HFF-Myc (cell line): Measurements from ENCODE around the gene CTSO.

Experiments used
- DNase-seq: peaks from one replicate; pipeline ENCODE4 v3.0.0-alpha.2; 2011; ENCODE audit warnings: low read depth; ENCODE audit errors: extremely low read depth
- H3K4me3 ChIP-seq: replicated peaks from 2 replicates; pipeline ENCODE4 v1.5.1; 2011; ENCODE audit warnings: low read depth, mild to moderate bottlenecking, control low read depth, low read length
- TF ChIP-seq, protein P1 (sequence below): IDR thresholded peaks from 2 replicates; pipeline ENCODE4 v1.5.1; 2012; ENCODE audit warnings: mild to moderate bottlenecking, low read depth, low read length, control low read depth; ENCODE audit errors: missing control alignments

The CTSO gene

DNA sequence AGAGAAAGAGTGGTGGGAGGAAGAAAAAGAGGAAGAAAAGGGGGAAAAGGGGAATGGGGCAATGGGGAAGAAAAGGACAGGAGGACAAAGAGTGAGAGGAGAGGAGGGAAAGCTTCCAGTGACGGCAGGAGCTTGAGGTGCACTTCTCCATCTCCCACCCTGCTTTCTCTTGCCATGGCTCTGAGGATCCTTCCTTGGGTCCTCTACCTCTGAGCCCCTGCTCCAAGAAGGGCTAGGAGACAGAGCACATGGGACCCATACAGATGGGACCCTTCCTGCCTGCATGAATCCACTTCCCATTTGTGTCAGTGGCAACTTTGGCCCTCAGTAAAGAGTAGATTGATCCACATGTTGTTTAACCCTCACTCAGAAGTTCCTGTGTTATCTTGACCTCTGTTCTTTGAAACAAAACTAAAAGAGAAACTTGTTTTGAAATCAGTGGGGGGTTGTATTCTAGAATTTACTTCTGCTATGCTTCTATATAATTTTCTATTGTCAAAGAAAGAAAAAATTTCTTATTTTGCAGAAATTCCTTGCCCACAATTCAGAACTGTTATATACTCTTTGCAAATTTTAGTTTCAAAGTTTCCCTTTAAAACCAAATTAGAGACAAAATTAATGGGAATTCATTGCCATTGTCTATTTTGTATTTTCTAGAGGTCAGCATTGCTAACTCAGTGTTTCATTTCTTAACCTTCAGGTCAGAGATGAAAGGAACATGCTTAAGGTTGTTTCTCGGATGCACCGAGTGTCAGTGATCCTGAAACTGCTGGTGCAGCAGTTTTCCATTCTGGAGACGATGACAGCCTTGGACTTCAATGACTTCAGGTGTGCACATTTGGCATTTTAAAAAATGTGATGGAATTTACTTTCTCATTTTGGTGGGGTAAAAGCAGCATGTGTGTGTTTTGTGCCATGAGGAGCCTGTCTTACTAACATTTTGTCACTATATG, 45.2 kb downstream of the CTSO start:
- H3K4me3 ChIP-seq = no peak overlapping the region
- no peak for DNase-seq
- TF ChIP-seq, protein P1, sequence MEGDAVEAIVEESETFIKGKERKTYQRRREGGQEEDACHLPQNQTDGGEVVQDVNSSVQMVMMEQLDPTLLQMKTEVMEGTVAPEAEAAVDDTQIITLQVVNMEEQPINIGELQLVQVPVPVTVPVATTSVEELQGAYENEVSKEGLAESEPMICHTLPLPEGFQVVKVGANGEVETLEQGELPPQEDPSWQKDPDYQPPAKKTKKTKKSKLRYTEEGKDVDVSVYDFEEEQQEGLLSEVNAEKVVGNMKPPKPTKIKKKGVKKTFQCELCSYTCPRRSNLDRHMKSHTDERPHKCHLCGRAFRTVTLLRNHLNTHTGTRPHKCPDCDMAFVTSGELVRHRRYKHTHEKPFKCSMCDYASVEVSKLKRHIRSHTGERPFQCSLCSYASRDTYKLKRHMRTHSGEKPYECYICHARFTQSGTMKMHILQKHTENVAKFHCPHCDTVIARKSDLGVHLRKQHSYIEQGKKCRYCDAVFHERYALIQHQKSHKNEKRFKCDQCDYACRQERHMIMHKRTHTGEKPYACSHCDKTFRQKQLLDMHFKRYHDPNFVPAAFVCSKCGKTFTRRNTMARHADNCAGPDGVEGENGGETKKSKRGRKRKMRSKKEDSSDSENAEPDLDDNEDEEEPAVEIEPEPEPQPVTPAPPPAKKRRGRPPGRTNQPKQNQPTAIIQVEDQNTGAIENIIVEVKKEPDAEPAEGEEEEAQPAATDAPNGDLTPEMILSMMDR = no peak

DNA sequence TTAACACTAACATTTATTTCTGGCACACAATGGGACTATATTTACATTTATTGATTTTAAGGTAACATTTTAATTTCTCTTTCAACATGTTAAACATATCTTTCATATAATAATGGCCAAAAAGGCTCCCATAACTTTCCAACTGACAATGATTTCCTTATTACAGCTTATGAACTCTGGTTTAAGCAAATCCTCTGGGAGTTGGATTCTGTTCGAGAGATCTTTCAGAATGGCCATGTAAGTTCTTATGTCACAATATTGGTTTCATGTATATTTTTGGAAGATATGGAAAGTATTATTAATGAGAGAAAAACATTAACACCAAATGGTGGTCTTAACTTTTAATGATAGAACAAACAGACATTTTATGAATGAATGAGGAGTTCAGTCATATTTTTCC, 46.1 kb downstream of the CTSO start:
- TF ChIP-seq, protein P1 = no peak
- no peak for DNase-seq
- no peak overlapping the region for H3K4me3 ChIP-seq

DNA sequence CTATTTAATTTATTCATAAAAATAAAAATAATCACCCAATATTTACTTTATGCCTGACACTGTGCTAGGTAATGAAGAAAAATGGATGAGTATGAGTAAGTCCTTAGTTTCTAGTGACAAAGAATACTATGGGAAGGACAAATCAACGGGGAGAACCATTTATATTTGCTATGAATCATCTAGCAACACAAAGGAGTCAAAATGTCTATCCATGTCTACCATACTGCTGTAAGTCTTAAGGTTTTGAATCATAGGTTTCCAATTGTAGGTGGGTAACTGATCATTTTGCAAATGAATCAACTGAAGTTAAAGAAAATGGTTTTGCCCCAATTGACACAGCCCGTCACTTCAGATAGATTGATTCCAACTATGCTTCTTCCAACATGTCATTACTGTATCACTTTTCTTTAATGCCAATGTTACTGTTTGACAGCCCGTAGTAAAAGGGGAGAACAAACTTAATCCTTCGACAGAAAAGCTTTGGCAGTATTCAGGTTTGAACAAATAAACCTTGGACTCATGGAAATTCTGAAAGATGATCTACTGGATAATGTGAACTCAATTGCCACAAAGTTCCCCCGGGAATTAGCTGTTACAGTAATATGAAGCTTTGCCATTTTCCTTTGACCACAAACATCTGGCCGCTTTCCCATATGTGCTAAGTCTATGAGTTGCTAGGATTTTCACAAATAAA, 47.0 kb downstream of the CTSO start:
- peak; percentile 96 for DNase-seq

DNA sequence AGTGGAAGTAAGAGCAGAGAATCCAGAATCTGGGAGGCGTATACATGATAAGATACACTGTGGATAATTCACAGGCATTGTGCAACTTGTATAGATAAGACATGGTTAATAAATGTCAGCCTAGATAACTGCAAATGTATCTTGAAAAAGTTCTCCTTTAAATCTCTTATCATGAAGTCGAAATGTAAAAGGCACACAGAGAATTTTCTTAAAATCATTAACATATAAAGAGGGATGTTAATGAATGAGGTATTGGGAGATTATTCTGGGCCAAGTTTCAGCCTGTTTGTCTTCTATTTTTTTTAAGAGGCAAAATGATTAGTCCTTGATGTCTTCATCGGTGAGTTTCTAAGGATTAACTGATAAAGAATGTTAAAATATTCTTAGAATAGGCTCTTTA, 49.3 kb downstream of the CTSO start:
- TF ChIP-seq, protein P1 = no peak
- DNase-seq = no peak

More for the DNA sequence above, 47.0 kb downstream of the CTSO start:
- no peak overlapping the region for H3K4me3 ChIP-seq
- TF ChIP-seq, protein P1 = no peak

DNA sequence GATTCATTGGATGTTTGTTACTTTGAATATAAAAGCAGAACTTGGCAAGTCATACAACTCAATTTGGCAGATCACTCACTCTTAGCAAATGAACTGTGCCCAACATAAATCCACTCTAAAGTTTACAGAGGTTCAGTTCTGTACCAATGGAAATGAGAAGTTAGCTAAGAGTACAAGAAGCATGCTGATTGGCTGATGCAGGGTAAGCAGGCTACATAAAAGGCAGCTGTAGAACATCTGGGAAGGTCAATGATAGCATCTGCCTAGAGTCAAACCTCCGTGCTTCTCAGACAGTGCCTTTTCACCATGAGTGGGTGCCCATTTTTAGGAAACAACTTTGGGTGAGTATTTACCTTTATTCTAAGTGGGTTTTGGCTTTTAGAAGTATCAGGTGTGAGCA, 50.2 kb downstream of the CTSO start, which contains the start of gene TDO2:
Gene TDO2 (plus strand): TSS at position 244 of the 400 bp plus-strand sequence. CDS start 63 bp downstream, at position 307.
- TF ChIP-seq, protein P1 = no peak
- no peak within 1 kb of the TSS for H3K4me3 ChIP-seq
- no peak for DNase-seq

More for the DNA sequence above, 49.3 kb downstream of the CTSO start:
- no peak overlapping the region for H3K4me3 ChIP-seq

DNA sequence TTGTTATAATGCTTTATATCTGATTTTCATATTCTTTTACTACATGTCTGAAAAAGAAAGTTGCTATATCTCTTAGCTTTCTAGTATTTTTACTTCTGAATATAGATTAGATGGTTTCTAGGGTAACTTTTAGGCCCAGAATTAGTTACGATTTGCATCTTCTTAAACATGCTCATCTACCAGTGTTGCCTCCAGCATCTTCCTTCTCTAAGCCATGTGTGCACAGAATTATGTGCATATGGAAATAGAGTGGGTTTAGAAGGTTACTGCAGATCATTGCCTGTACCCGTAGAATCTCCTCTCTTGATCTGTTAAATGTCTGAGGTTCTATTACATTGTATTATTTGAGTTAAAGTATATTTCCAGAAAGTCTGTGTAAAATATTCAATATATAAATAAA, 52.7 kb downstream of the CTSO start:
- TF ChIP-seq, protein P1 = no peak
- no peak for DNase-seq
- no peak overlapping the region for H3K4me3 ChIP-seq
